ENCODE results near the gene PCYT2.

The PCYT2 gene

GRCh38 chr17:81905993-81906392 lies 5.2 kb downstream of the PCYT2 start:
- intact Hi-C loops (cut with DNase I), result no loop called here

GRCh38 chr17:81905424-81905875 lies 5.7 kb downstream of the PCYT2 start:
- intact Hi-C loops (cut with DNase I), result no loop called here
- no peak for DNase-seq

More at GRCh38 chr17:81905993-81906392, 5.2 kb downstream of the PCYT2 start:
- DNase-seq, result no peak

- intact Hi-C loops (cut with DNase I), result no loop called here
- DNase-seq, result no peak
Observed at GRCh38 chr17:81904600-81905423, 6.4 kb downstream of the PCYT2 start.

GRCh38 chr17:81903896-81904599 lies 7.2 kb downstream of the PCYT2 start:
- intact Hi-C loops (cut with DNase I), result no loop called here
- DNase-seq, result no peak

GRCh38 chr17:81903415-81903831 lies 7.8 kb downstream of the PCYT2 start:
- DNase-seq, result no peak
- intact Hi-C loops (cut with DNase I), result no loop called here

- DNase-seq, result peak in 1 of 42 donors; percentile 18
- intact Hi-C loops (cut with DNase I), result no loop called here
Observed at GRCh38 chr17:81902653-81903414, 8.4 kb downstream of the PCYT2 start.

- peak in 22 of 42 donors; percentile 27 to 69 (median 42) for DNase-seq
- intact Hi-C loops (cut with DNase I), result no loop called here
Observed at GRCh38 chr17:81902023-81902652, 9.1 kb downstream of the PCYT2 start, which contains the start of gene NPB. Gene NPB, plus strand, starts transcription at chr17:81902238. Its CDS starts 40 bp downstream, at chr17:81902278.

- no peak for DNase-seq
- intact Hi-C loops (cut with DNase I), result no loop called here
Observed at GRCh38 chr17:81901167-81902022, 9.8 kb downstream of the PCYT2 start.

- intact Hi-C loops (cut with DNase I), result no loop called here
- no peak for DNase-seq
Observed at GRCh38 chr17:81900181-81900820, 10.9 kb downstream of the PCYT2 start.

GRCh38 chr17:81899514-81900166 lies 11.6 kb downstream of the PCYT2 start:
- intact Hi-C loops (cut with DNase I), result no loop called here
- DNase-seq, result no peak

GRCh38 chr17:81898885-81899284 lies 12.3 kb downstream of the PCYT2 start:
- DNase-seq, result no peak
- intact Hi-C loops (cut with DNase I), result no loop called here

- intact Hi-C loops (cut with DNase I), result no loop called here
Observed at GRCh38 chr17:81898029-81898866, 13.0 kb downstream of the PCYT2 start.

GRCh38 chr17:81895400-81895799 lies 15.8 kb downstream of the PCYT2 start:
- intact Hi-C loops (cut with DNase I), result no loop called here
- DNase-seq, result no peak

More at GRCh38 chr17:81898029-81898866, 13.0 kb downstream of the PCYT2 start:
- DNase-seq, result peak in 1 of 42 donors; percentile 32

GRCh38 chr17:81891303-81891552 lies 20.0 kb downstream of the PCYT2 start:
- no peak for DNase-seq
- intact Hi-C loops (cut with DNase I), result no loop called here

- intact Hi-C loops (cut with DNase I), result no loop called here
- DNase-seq, result no peak
Observed at GRCh38 chr17:81890447-81891302, 20.5 kb downstream of the PCYT2 start.

GRCh38 chr17:81889602-81890001 lies 21.6 kb downstream of the PCYT2 start:
- intact Hi-C loops (cut with DNase I), result no loop called here

More at GRCh38 chr17:81889602-81890001, 21.6 kb downstream of the PCYT2 start:
- no peak for DNase-seq
